SK-N-SH (cell line): ENCODE results near the gene AGK. TPM values are rescaled to one million over a fixed set of nuclear protein-coding genes. Genes with fewer than 3 reads are reported as not detected.

Experiments used
- CTCF ChIA-PET: fragments of 300-600, 350-600 bp; formaldehyde crosslinking; extraction: SDS; loops from one replicate; lab custom pipeline; 2021; lab: Yijun Ruan, JAX
- POLR2A ChIA-PET: fragments of 350-600 bp; sonication (Branson Sonifier 250); formaldehyde crosslinking; extraction: SDS; loops from one replicate; lab custom pipeline; 2020; ENCODE audit warnings: antibody characterized with exemption, inconsistent platforms; lab: Yijun Ruan, JAX
- DNase-seq: peaks from one replicate; pipeline ENCODE4 v3.0.0; 2012
- H2AFZ ChIP-seq: fragments of 200-600 bp; sonication (generic); 2 replicates; pipeline ENCODE4 v1.8.1; 2016; ENCODE audit warnings: antibody characterized with exemption, mild to moderate bottlenecking, low read depth
- H3F3A ChIP-seq: fragments of 200-600 bp; sonication (generic); replicated peaks from 2 replicates; pipeline ENCODE3; 2016; ENCODE audit warnings: antibody characterized with exemption, mild to moderate bottlenecking; ENCODE audit not compliant: insufficient read depth
- H3K27ac ChIP-seq, 2 experiments: fragments of 200-500 bp in 1 of 2; fragments of 200-600 bp in 1 of 2; sonication (Bioruptor generic) in 1 of 2; sonication (generic), shearing (Covaris generic) in 1 of 2; 2 replicates each; pipeline versions ENCODE4 v1.5.1 to v1.6.1; 2014 to 2016; ENCODE audit warnings: low read depth in 2 of 2, inconsistent platforms in 1 of 2, low read length in 1 of 2, mild to moderate bottlenecking in 1 of 2, mixed read lengths in 1 of 2
- H3K27me3 ChIP-seq: fragments of 200-600 bp; sonication (generic), shearing (Covaris generic); 2 replicates; pipeline ENCODE4 v1.6.1; 2016; ENCODE audit warnings: mixed run types; ENCODE audit not compliant: insufficient read depth
- H3K36me3 ChIP-seq, 2 experiments: fragments of 200-500 bp in 1 of 2; fragments of 200-600 bp in 1 of 2; sonication (Bioruptor generic) in 1 of 2; sonication (generic) in 1 of 2; replicated peaks in 1 of 2; 2 replicates each; pipeline versions ENCODE3 to v1.5.1; 2014 to 2016; ENCODE audit warnings: low read length in 1 of 2, mild to moderate bottlenecking in 1 of 2; ENCODE audit not compliant: insufficient read depth in 2 of 2, control insufficient read depth in 1 of 2
- H3K4me1 ChIP-seq, 2 experiments: fragments of 200-500 bp in 1 of 2; fragments of 200-600 bp in 1 of 2; sonication (Bioruptor generic) in 1 of 2; sonication (generic), shearing (Covaris generic) in 1 of 2; 2 replicates each; pipeline versions ENCODE4 v1.5.1 to v1.6.1; 2014 to 2016; ENCODE audit warnings: low read depth in 1 of 2, low read length in 1 of 2, mixed run types in 1 of 2; ENCODE audit not compliant: insufficient read depth in 2 of 2, control insufficient read depth in 1 of 2
- H3K4me2 ChIP-seq: fragments of 200-600 bp; sonication (generic), shearing (Covaris generic); 2 replicates; pipeline ENCODE4 v1.6.1; 2017; ENCODE audit warnings: mixed run types
- H3K4me3 ChIP-seq, 2 experiments: fragments of 200-500 bp in 1 of 2; fragments of 200-600 bp in 1 of 2; sonication (Bioruptor generic) in 1 of 2; sonication (generic), shearing (Covaris generic) in 1 of 2; 2 replicates each; pipeline versions ENCODE4 v1.5.1 to v1.8.1; 2014 to 2016; ENCODE audit warnings: low read depth in 2 of 2, inconsistent platforms in 1 of 2, low read length in 1 of 2, mild to moderate bottlenecking in 1 of 2, mixed read lengths in 1 of 2, moderate library complexity in 1 of 2
- H3K79me2 ChIP-seq: fragments of 200-600 bp; sonication (generic); 2 replicates; pipeline ENCODE4 v1.8.1; 2017; ENCODE audit warnings: mild to moderate bottlenecking; ENCODE audit not compliant: insufficient read depth
- H3K9ac ChIP-seq: fragments of 200-600 bp; sonication (generic); 2 replicates; pipeline ENCODE4 v1.6.1; 2017; ENCODE audit warnings: mixed run types
- H3K9me2 ChIP-seq: fragments of 200-600 bp; sonication (generic); 2 replicates; pipeline ENCODE4 v1.6.1; 2017; ENCODE audit warnings: mixed run types
- H3K9me3 ChIP-seq: fragments of 200-600 bp; sonication (generic); 2 replicates; pipeline ENCODE4 v1.6.1; 2017; ENCODE audit warnings: mixed run types, mild to moderate bottlenecking, moderate library complexity
- H4K20me1 ChIP-seq: fragments of 200-600 bp; sonication (generic); 2 replicates; pipeline ENCODE4 v1.6.1; 2017; ENCODE audit warnings: mild to moderate bottlenecking, mixed run types; ENCODE audit not compliant: insufficient read depth
- CHD2 ChIP-seq: fragments of 150-350 bp; IDR thresholded peaks from 2 replicates; pipeline ENCODE4 v1.6.1; 2018; ENCODE audit warnings: low read length; ENCODE audit not compliant: partially characterized antibody
- ELF1 ChIP-seq: IDR thresholded peaks from 2 replicates; pipeline ENCODE4 v1.4.0; 2012
- EP300 ChIP-seq, 2 experiments: IDR thresholded peaks; 2 replicates each; pipeline versions ENCODE4 v1.4.0 to v1.6.1; 2012; ENCODE audit warnings: borderline replicate concordance in 1 of 2, low read depth in 1 of 2, low read length in 1 of 2
- MEF2A ChIP-seq: IDR thresholded peaks from 2 replicates; pipeline ENCODE4 v1.4.0; 2012; ENCODE audit warnings: low read depth, borderline replicate concordance
- RCOR1 ChIP-seq: fragments of 150-350 bp; IDR thresholded peaks from 2 replicates; pipeline ENCODE4 v1.6.1; 2017; ENCODE audit warnings: antibody characterized with exemption, low read length
- SIN3A ChIP-seq: IDR thresholded peaks from 2 replicates; pipeline ENCODE4 v1.6.1; 2012; ENCODE audit warnings: low read depth, mild to moderate bottlenecking, low read length, moderate library complexity, borderline replicate concordance
- WGBS: methylation state at CpG from one replicate; pipeline ENCODE4 v1.1.6; 2017; ENCODE audit warnings: low lambda C conversion rate; 5-methylcytosine and 5-hydroxymethylcytosine counted together
- polyA plus RNA-seq, 3 experiments: library from polyadenylated mRNA; depleted of rRNA; stranded (reverse); fragments of >200 nt; gene quantifications; 2 replicates each; pipeline ENCODE4 v1.2.3, GENCODE V29; 2012
- TF ChIP-seq, protein P1 (sequence below): fragments of 200-600 bp; sonication (generic); IDR thresholded peaks from 2 replicates; pipeline ENCODE4 v1.6.1; 2017; ENCODE audit warnings: antibody characterized with exemption, mild to moderate bottlenecking, moderate library complexity
- TF ChIP-seq, protein P2 (sequence below): IDR thresholded peaks from 2 replicates; pipeline ENCODE4 v1.4.0; 2012; ENCODE audit warnings: low read depth
- TF ChIP-seq, protein P3 (sequence below): IDR thresholded peaks from 2 replicates; pipeline ENCODE4 v1.4.0; 2012; ENCODE audit warnings: low read depth, borderline replicate concordance

The AGK gene
- polyA plus RNA-seq, 1 of the 3 experiments (the other 2 are of a cell fraction): 45.7 TPM

DNA sequence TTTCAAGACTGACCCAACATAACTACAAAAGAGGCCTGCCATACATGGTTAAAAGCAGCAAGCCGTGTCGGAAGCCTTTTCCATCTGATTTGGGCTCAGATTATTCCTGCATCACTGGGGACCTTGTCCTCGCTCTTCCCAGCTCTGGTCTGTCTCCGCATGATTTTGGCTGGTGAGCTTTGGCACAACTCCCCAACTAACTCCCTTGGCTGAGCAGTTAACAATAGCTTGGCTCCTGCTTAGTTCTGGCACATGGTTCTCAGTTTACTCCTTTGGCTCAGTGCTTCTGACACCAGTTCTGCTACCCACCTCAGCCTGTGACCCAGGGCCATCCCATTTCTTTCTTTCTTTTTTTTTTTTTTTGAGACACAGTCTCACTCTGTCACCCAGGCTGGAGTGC lies 17.0 kb downstream of the AGK start (continued):
- TF ChIP-seq RCOR1: no peak
- TF ChIP-seq, protein P1, sequence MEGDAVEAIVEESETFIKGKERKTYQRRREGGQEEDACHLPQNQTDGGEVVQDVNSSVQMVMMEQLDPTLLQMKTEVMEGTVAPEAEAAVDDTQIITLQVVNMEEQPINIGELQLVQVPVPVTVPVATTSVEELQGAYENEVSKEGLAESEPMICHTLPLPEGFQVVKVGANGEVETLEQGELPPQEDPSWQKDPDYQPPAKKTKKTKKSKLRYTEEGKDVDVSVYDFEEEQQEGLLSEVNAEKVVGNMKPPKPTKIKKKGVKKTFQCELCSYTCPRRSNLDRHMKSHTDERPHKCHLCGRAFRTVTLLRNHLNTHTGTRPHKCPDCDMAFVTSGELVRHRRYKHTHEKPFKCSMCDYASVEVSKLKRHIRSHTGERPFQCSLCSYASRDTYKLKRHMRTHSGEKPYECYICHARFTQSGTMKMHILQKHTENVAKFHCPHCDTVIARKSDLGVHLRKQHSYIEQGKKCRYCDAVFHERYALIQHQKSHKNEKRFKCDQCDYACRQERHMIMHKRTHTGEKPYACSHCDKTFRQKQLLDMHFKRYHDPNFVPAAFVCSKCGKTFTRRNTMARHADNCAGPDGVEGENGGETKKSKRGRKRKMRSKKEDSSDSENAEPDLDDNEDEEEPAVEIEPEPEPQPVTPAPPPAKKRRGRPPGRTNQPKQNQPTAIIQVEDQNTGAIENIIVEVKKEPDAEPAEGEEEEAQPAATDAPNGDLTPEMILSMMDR: no peak

DNA sequence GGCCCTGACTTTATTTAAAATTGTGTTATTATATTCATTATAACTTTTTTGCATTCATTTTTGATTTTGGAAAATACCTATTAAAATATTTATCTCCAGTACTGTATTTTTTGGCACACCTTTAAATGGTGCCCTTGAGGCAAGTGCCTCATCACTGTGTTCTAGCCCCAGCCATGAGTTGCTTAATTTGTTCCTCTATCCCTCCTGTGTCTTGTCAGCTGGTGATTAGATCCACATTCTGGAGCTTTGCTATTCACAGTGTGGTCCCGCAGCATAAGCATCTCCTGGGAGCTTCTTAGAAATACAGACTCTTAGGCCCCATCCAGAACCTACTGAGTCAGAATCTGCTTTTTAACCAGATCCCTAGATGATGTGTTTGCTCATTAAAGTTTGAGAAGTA lies 19.8 kb downstream of the AGK start:
- Histone ChIP-seq H3K4me1 (no peaks in the 10 kb centered on the region), H3F3A (no peaks in the 10 kb centered on the region), H3K27me3 (no peaks in the 10 kb centered on the region), H3K9me3 (peaks cover 4% of the 10 kb centered on the region; the same call in 1 of the 2 replicates), H3K9me2 (no peaks in the 10 kb centered on the region), H3K4me2 (no peak overlapping the region), H3K4me3 (no peak overlapping the region), H2AFZ (no peak overlapping the region), H3K79me2 (peaks cover 5% of the 10 kb centered on the region; the same call in 1 of the 2 replicates), H3K27ac (no peak overlapping the region), H3K9ac (no peak overlapping the region), H3K36me3 (peaks cover 46 to 71% of the 10 kb centered on the region in 2 experiments), H4K20me1 (no peaks in the 10 kb centered on the region)
- ChIA-PET POLR2A (no interaction called here), CTCF (interaction anchor here (1.0 to 1.6 kb wide), 2 partner anchors 22 to 79 kb away, joined by 3 to 5 read pairs; no protein-coding TSS in a partner anchor)
- TF ChIP-seq MEF2A (no peak), SIN3A (no peak), EP300 (IDR thresholded peaks at IDR 0.05; ENCODE audit: borderline replicate concordance in 1 of 2, low read depth in 1 of 2, low read length in 1 of 2) (no peak), ELF1 (no peak)
- TF ChIP-seq, protein P2, sequence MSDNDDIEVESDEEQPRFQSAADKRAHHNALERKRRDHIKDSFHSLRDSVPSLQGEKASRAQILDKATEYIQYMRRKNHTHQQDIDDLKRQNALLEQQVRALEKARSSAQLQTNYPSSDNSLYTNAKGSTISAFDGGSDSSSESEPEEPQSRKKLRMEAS: no peak
- TF ChIP-seq, protein P3, sequence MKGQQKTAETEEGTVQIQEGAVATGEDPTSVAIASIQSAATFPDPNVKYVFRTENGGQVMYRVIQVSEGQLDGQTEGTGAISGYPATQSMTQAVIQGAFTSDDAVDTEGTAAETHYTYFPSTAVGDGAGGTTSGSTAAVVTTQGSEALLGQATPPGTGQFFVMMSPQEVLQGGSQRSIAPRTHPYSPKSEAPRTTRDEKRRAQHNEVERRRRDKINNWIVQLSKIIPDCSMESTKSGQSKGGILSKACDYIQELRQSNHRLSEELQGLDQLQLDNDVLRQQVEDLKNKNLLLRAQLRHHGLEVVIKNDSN: no peak
- 96% methylated on average over 1 of the region's 1 CpG for WGBS
- no peak for DNase-seq

DNA sequence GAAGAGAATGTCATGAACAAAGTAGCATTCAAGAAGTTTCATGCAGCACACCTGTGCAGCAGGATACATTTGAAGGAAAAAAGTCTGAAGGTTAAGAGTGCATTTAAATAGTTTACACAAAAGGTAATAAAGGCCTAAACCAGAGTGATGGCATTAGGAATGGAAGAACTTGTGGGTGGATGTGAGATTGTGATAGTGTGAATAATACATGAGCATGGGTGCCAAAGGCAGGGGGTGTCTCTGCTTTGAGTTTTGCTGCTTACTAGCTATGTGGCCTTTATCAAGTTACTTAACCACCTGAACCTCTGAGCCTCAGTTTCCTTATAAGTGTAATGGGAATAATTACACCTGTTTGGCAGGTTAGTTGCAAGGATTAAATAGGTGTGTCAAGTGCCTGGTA lies 21.0 kb downstream of the AGK start:
- no peak overlapping the region for H3K27ac ChIP-seq
- peaks cover 8% of the 10 kb centered on the region; the same call in 1 of the 2 replicates for H3K9me3 ChIP-seq
- no peak overlapping the region for H2AFZ ChIP-seq
- no peak overlapping the region for H3K9ac ChIP-seq
- no peak for DNase-seq
- H3F3A ChIP-seq: no peaks in the 10 kb centered on the region
- H3K4me2 ChIP-seq: no peak overlapping the region
- H3K79me2 ChIP-seq: peaks cover 5% of the 10 kb centered on the region; the same call in 1 of the 2 replicates
- POLR2A ChIA-PET: no interaction called here
- H3K27me3 ChIP-seq: no peaks in the 10 kb centered on the region
- CTCF ChIA-PET: no interaction called here
- H3K36me3 ChIP-seq: peaks cover 37 to 62% of the 10 kb centered on the region in 2 experiments
- H3K4me3 ChIP-seq: no peak overlapping the region
- TF ChIP-seq CHD2: no peak
- H3K9me2 ChIP-seq: no peaks in the 10 kb centered on the region
- no peaks in the 10 kb centered on the region for H3K4me1 ChIP-seq
- no peaks in the 10 kb centered on the region for H4K20me1 ChIP-seq
